HG02981 (cell line): Measurements from ENCODE around the gene ABLIM2.
A peak's percentile ranks its signal among the peaks of the same experiment; 100 is the strongest.

ENCODE experiments used
- ATAC-seq: cut with Tn5 transposase; IDR thresholded peaks from one replicate; pipeline ENCODE4 v1.9.1; 2021; ENCODE audit warnings: mild to moderate bottlenecking, moderate library complexity; ENCODE audit not compliant: unreplicated experiment

Gene ABLIM2

GRCh38 chr4:7968262-7968896 is 190.2 kb downstream of the ABLIM2 start:
- ATAC-seq, result no peak

DNA sequence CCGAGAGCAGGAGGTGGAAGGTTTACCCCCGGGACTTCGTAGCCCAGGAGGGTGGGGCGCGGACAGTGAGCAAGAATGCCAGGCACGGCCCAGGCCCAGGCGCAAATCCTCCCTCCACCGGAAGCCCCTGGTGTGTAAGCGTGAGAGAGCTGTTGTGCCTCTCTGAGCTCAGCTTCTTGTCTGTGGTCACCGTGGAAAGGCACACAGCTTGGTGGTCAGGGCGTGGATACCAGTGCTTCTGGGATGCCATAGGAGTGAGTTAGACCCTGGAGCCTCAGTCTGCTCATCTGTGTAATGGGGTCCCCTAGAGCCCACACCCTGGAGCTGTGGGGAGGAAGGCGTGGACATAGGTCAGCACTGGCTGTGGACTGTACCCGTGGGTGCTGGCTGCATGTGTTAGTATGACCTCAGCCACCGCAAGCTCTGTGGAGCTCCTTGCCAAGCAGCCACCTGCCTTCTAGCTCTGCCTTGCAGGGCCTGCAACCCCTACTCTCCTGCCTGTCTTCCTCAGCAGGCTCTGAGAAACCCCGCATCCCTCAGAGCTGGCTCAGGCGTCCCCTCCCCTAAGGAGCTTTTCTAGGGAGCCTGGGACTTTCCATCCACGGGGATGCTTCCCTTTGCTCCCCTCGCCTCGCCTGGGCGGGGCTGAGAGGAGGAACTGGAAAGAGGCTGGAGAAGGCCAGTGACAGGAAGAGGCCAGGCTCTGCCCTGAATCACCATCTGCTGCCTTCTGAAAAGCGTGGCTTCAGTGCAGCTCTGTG is 190.9 kb downstream of the ABLIM2 start:
- no peak for ATAC-seq

DNA sequence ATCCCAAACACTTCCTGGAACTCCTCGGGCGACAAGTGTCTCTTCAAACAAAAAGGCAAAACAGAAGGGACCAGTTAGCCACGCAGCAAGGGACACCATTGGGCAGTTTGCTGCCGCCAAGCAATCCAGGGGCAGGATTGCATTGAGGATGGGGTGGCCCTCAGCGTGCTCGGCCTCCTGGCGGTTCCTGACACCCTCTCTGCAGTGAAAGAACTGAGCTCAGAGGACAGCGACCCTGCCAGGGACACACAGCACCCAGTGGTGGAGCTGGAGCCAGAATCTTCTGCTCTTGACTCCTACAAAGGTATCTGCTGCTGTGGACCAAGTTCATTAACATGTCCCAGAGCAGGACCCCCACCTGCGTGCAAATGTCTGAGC is 191.6 kb downstream of the ABLIM2 start:
- ATAC-seq, result no peak

DNA sequence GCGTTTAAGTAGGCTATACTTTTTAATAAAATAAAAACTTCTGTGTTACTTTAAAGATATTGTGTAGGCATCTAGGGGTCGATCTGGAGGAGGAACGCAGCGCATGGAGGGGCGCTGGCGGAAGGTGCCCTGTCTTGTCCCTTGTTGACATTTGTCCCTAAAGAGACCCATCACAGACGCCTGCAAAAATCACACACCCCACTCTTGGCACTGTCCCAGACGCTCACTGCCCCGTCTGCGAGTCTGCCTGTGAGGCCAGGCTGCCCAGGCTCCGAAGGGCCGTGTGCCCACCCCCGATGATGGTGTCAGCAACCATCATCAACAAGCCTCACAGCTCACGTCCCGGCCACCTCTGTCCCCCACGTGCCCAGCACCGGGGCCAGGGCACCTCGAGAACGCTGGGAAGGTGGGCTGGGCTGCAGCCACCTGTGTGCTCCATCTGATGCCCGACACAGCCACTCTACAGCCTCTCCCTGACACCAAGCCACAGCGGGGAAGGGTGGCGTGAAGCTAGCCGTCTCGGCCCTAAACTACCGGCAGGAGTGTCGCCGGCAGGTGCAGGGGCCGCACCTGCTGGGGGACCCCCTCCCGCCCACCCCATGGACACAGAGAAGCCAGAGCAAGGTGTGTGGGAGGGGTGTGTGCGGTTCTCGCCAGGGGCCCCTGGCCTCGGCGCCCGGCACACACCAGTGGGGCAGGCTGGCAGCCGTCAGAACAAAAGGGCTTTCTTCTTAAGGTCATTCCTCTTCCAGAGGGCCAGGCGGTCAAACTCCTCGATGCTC is 192.1 kb downstream of the ABLIM2 start:
- ATAC-seq, result no peak

- no peak for ATAC-seq
Observed at GRCh38 chr4:7964890-7965662, 193.5 kb downstream of the ABLIM2 start.

GRCh38 chr4:7964459-7964858 is 194.2 kb downstream of the ABLIM2 start:
- ATAC-seq, result no peak

DNA sequence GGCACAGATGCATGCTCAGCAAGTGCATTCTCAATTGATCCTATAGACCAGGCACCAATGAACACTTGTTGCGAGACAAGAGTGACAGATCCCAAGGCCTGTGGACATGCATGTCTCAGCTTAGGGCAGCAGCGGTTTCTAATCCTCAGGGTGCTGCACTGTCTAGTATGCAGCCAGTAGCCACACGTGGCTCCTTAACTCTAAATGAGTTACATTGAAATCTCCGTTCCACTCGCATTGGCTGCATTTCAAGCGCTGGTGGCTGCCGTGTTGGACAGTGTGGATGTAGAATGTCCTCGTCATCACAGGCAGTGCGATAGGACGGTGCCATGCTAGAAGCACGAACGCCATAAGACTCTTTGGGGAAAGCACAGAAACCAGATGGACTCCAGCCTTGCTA is 194.9 kb downstream of the ABLIM2 start:
- no peak for ATAC-seq

GRCh38 chr4:7962609-7963508 is 195.8 kb downstream of the ABLIM2 start:
- ATAC-seq, result no peak

DNA sequence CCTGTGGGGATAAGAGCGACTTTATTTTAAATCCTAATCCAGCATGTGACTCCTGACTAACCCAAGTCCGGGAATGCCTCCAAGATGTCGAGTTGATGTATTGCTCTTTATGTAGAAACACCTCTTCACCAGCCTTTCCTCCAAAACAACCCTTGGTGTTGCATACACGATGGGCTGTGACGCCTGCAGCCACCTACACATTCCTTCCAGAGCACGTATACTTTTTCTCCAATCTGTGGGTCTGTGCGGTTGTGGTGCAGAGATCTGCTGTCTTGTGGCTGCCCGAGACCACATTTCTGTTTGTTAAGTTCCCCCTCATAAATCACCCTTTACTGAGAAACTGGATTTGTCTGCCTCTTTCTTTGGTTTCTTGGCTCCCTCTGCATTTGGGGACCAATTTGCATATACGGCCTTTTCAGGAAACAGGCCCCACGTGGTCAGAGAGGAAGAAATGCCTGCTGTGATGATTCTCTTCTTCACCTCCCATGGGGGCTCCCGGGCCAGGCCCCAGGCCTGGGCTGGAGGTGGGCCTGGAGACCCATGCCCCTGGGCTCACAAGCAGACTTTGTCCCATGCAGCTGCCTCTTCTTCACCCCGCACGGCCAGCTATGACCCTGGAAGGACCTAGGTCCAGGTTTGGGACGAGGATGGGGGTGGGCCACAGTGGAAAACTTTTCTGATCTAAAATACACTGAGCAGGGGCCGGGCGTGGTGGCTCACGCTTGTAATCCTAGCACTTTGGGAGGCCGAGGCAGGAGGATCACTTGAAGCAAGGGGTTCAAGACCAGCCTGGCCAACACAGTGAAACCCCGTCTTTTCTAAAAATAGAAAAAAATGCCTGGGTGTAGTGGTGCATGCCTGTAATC is 197.6 kb downstream of the ABLIM2 start:
- peak; percentile 52 for ATAC-seq

DNA sequence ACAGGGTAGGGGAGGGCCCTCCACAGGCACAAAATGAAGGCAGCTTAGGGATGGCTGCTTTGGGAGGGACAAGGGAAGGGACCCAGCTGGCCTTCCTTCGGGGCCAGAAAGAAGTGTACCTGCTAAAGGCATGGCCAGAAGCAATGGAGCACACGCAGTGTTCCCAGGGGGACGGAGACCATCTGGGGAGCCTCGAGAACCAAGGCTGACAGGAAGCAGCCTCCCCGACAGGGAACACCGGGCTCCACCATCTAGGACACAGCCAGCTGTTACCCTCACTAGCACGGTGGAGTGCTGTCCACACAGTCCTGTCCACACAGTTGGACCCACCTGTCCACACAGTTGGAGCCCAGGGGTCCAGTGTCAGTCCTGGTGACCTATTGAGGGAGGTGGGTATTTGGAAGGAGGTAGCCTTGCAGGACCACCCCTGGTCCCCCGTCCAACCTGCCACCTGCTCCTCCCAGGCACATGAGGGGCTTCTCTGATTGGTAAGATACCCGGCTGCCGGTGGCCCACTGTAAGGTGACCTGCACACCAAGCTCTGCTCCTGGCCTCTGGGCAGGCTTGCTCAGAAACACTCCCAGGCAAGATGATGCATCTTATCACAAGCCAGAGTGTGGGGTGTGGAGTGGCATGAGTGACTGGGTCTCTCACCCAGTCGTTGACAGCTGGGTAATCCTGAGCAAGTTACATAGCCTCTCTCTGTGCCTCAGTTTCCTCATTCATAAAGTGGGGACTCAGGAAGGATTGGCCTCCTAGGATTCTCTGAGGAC is 198.4 kb downstream of the ABLIM2 start:
- no peak for ATAC-seq

GRCh38 chr4:7959078-7959477 is 199.5 kb downstream of the ABLIM2 start:
- no peak for ATAC-seq

GRCh38 chr4:7956934-7957656 is 201.5 kb downstream of the ABLIM2 start:
- ATAC-seq, result no peak

DNA sequence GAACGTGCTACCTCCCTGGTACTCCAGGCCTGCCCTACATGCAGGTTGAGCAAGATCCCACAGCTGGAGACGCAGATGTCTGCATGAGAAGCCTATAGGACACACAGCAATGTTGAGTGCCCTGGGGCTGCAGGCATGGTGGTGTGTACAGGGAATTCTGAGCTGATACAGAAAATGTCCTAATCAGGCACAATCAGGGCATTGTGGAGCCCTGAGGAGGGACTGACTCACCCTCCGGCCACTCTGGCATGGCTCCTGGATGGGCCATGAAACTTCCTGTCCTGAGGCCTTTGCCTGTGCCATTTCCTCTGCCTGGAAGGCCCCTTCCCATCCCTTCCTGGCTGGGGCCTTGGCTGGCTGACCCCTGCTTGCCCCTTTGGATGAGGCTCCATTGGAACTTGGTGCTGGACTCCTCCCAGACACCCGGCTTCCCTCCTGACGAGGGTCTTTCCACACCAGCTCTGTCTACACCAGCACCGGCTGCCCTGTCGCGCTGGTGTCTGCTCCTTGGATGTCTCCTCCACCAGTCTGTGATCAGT is 202.3 kb downstream of the ABLIM2 start:
- ATAC-seq, result no peak

- ATAC-seq, result no peak
Observed at GRCh38 chr4:7955393-7955792, 203.2 kb downstream of the ABLIM2 start.

GRCh38 chr4:7952615-7953014 is 206.0 kb downstream of the ABLIM2 start:
- no peak for ATAC-seq

- ATAC-seq, result no peak
Observed at GRCh38 chr4:7950301-7951092, 208.1 kb downstream of the ABLIM2 start.

DNA sequence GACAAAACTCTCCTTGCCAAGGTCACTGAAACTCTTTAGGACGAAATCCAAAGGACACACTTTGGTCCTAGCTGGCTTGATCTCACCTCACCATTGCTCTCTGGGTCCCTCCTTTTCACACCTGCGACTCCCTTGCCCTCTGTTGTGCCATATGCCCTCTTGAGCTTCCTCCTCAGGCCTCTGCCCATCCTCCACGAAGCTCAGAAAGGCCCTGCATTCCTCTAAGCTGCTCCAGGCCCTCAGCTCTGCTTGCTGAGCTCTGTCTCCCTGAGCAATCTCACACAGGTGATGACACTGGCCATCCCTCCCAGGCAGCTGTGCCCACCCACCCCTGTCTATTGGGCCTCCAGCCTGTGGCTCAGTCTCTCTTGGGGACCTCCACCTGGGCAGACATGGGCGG is 208.9 kb downstream of the ABLIM2 start:
- ATAC-seq, result no peak
